HepG2 (cell line): ENCODE measurements around the gene ACTL8.

Source experiments
- GABPA ChIP-seq, 2 experiments: IDR thresholded peaks; 2 replicates each; pipeline ENCODE4 v1.6.1; 2011 to 2016; ENCODE audit warnings: low read depth in 2 of 2, low read length in 1 of 2, missing biosample characterization in 1 of 2, missing genetic modification characterization in 1 of 2
- MED1 ChIP-seq: sonication (generic); formaldehyde crosslinking; IDR thresholded peaks from 2 replicates; pipeline ENCODE4 v1.4.0; 2020; ENCODE audit warnings: missing genetic modification reagents
- RBM39 ChIP-seq: fragments of 200-400 bp; formaldehyde crosslinking; IDR thresholded peaks from one replicate; pipeline ENCODE4 v1.6.1; 2018; ENCODE audit warnings: antibody characterized with exemption, mild to moderate bottlenecking, low read depth, low read length; ENCODE audit not compliant: poor library complexity, severe bottlenecking
- SP140L ChIP-seq: sonication (generic); formaldehyde crosslinking; IDR thresholded peaks from 2 replicates; pipeline ENCODE4 v1.4.0; 2020; ENCODE audit warnings: missing genetic modification reagents, borderline replicate concordance
- ZKSCAN1 ChIP-seq: fragments of 150-350 bp; IDR thresholded peaks from 2 replicates; pipeline ENCODE4 v1.6.1; 2014; ENCODE audit warnings: low read length
- ZNF615 ChIP-seq: sonication (generic); formaldehyde crosslinking; IDR thresholded peaks from 2 replicates; pipeline ENCODE4 v1.5.0; 2020; ENCODE audit warnings: mild to moderate bottlenecking, missing genetic modification reagents, borderline replicate concordance
- TF ChIP-seq, protein P1 (sequence below): IDR thresholded peaks from 2 replicates; pipeline ENCODE4 v1.6.1; 2012; ENCODE audit warnings: inconsistent platforms
- TF ChIP-seq, protein P2 (sequence below): sonication (generic); formaldehyde crosslinking; IDR thresholded peaks from 2 replicates; pipeline ENCODE4 v1.9.0; 2021; ENCODE audit warnings: missing genetic modification reagents, mild to moderate bottlenecking, borderline replicate concordance
- TF ChIP-seq, protein P3 (sequence below): sonication (generic); formaldehyde crosslinking; IDR thresholded peaks from 2 replicates; pipeline ENCODE4 v1.5.0; 2020; ENCODE audit warnings: mild to moderate bottlenecking, missing genetic modification reagents, moderate library complexity

DNA sequence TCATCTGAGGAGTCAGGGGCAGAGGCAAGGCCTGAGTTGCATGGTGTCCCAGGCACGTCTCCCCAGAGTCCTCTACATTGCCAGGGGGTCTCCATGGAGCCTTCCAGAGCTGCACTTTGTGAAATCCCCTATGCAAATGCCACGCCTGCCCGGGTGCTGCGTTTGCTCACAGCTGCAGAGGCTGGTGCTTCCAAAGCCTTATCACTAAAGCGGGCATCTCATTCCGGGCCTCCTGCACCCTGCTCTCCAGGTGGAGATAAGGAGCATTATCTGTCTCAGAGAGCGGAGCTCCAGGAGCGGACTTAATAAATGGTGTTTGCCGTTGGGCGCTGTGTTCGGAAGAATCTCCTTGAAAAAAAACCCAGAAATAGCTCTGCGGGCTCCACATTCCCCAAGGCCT, 25.9 kb upstream of the ACTL8 start:
- TF ChIP-seq, protein P1, sequence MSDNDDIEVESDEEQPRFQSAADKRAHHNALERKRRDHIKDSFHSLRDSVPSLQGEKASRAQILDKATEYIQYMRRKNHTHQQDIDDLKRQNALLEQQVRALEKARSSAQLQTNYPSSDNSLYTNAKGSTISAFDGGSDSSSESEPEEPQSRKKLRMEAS, result no peak
- TF ChIP-seq, protein P2, sequence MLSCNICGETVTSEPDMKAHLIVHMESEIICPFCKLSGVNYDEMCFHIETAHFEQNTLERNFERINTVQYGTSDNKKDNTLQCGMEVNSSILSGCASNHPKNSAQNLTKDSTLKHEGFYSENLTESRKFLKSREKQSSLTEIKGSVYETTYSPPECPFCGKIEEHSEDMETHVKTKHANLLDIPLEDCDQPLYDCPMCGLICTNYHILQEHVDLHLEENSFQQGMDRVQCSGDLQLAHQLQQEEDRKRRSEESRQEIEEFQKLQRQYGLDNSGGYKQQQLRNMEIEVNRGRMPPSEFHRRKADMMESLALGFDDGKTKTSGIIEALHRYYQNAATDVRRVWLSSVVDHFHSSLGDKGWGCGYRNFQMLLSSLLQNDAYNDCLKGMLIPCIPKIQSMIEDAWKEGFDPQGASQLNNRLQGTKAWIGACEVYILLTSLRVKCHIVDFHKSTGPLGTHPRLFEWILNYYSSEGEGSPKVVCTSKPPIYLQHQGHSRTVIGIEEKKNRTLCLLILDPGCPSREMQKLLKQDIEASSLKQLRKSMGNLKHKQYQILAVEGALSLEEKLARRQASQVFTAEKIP (CRISPR knock-in tag), result no peak
- TF ChIP-seq, protein P3, sequence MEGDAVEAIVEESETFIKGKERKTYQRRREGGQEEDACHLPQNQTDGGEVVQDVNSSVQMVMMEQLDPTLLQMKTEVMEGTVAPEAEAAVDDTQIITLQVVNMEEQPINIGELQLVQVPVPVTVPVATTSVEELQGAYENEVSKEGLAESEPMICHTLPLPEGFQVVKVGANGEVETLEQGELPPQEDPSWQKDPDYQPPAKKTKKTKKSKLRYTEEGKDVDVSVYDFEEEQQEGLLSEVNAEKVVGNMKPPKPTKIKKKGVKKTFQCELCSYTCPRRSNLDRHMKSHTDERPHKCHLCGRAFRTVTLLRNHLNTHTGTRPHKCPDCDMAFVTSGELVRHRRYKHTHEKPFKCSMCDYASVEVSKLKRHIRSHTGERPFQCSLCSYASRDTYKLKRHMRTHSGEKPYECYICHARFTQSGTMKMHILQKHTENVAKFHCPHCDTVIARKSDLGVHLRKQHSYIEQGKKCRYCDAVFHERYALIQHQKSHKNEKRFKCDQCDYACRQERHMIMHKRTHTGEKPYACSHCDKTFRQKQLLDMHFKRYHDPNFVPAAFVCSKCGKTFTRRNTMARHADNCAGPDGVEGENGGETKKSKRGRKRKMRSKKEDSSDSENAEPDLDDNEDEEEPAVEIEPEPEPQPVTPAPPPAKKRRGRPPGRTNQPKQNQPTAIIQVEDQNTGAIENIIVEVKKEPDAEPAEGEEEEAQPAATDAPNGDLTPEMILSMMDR (CRISPR knock-in tag), result no peak
- TF ChIP-seq RBM39 (no peak), SP140L (CRISPR knock-in tag) (no peak), GABPA (IDR thresholded peaks at IDR 0.05; ENCODE audit: low read depth, low read length) (no peak), GABPA (CRISPR knock-in tag; IDR thresholded peaks at IDR 0.05; ENCODE audit: low read depth) (no peak), MED1 (CRISPR knock-in tag) (no peak), ZNF615 (CRISPR knock-in tag) (no peak), ZKSCAN1 (no peak)
